Measurements from ENCODE around the gene MEIOB.
"Not testable (repeated sequence)": the region's sequence is repeated elsewhere in the genome, so short reads cannot be mapped to it uniquely, and the experiment has no call there.

Gene MEIOB

GRCh38 chr16:1810106-1810505 is 61.9 kb downstream of the MEIOB start:
- DNase-seq (ENCODE audit: low read depth): no peak

DNA sequence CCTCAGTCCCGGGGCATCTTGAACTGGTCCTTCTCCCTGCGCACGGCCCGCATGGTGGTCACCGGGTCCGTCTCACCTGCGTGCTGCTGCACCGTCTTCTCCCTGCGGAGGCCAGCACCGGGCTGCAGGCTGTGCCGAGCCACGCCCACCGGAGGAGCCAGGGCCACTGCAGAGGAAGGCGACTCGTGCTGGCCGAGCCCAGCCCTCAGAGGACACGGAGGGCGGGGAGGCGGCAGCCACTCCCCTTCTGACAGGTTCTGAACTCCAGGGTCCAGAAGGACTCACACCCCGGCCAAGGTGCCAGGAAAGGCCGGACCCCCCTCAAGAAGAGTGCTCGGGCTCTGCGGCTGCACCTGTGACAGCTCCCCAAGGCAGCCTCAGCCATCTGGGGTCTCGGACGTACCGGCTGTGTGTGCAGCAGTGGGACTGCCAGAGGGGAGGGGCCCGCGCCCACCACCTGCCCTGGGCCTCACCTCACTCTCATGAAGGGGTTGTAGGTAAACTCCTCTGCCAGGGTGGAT is 62.6 kb downstream of the MEIOB start:
- no peak for DNase-seq (ENCODE audit: low read depth)

DNA sequence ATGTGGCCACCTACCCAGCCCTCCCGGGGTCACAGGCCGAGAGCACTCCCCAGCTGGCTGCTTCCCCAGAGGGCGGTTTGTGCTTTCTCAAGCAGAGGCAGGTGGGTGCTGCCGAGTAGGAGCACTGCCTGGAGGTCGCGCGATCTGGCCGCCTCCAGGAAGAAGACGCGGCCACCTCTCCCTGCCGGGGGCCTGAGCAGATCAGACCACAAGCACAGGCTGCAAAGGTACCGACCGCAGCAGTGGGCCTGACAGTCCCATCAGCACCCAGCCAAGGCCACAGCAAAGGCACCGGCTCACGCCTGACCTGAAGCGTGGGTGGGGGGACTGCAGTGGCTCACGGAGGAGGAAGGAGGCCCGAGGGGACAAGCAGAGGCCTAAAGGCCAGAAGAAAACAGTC is 63.3 kb downstream of the MEIOB start:
- DNase-seq (ENCODE audit: low read depth): no peak

- no peak for DNase-seq (ENCODE audit: low read depth)
Observed at GRCh38 chr16:1807626-1808025, 64.3 kb downstream of the MEIOB start.

GRCh38 chr16:1800701-1801100 is 71.3 kb downstream of the MEIOB start:
- DNase-seq (ENCODE audit: low read depth): no peak

- not testable (repeated sequence) for DNase-seq (ENCODE audit: low read depth)
Observed at GRCh38 chr16:1799263-1799662, 72.7 kb downstream of the MEIOB start.

DNA sequence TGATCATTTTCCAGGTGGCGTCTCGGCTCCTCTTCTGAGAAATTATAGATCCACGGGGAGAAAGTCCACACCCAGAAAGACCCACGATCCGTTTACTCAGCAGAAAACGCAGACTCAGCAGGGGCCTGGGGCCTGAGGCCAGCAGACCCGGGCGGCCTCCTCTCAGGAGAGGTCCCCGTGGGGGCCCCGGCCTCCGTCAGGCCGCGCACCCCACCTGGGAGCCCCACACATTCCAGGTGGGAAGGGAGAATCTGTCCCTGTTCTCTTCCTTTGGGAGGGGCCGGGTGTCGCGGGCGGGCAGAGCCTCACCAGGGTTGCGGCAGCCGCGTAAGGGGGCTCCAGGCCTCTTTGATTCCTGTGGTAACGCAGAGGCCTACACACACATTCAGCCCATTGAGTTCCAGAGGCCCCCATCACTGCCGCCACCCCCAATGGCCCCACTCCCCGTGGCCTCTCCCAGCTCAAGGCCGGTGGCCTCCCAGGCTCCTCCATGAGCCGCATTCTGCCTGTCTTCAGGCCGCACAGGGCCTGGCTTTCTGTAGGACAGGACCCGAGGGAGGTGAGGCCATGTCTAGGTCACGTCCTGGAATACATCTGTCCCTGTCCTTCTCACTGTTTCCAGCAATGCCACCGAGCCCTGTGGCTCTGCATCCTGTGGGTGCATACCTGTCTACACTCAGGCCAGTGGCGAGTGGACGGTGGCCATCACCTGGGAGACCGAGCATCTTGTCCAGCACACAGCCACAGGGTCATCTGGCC is 76.9 kb downstream of the MEIOB start:
- DNase-seq (ENCODE audit: low read depth): no peak

DNA sequence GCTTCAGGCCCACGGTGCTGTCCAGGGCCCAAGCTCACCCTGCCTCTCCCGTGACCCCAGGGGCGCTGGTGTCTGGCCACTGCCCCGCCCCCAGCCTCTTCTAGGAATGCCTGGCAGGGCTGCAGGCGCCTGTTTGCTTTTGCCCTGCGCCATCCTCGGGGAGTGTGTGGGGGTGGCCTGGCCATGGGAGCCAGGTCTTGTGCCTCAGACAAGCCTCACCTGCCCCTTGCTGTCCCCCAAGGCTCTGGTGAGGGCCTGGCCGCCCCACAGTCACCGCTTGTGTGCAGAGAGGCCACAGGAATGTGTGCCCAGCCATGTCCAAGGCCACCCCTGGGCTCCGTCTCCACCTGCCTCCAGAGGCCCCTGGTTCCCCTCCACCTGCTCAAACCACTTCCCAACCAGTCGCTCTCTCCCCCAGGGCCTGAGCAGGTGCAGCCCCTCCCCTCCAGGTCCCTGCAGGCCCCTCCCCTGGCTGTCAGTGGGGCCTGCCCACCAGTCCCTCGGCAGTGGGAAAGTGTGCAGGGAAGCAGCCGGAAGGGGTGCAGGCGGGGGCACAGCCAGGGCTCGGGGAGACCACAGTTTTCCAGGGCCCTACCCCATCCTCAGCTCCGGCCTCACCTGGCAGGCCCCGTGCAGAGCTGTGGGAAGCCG is 77.6 kb downstream of the MEIOB start:
- no peak for DNase-seq (ENCODE audit: low read depth)

GRCh38 chr16:1793578-1794220 is 78.3 kb downstream of the MEIOB start, which contains the start of gene IGFALS:
IGFALS (minus strand) TSS chr16:1793705; CDS start chr16:1793652, 53 bp downstream.
- DNase-seq (ENCODE audit: low read depth): no peak

DNA sequence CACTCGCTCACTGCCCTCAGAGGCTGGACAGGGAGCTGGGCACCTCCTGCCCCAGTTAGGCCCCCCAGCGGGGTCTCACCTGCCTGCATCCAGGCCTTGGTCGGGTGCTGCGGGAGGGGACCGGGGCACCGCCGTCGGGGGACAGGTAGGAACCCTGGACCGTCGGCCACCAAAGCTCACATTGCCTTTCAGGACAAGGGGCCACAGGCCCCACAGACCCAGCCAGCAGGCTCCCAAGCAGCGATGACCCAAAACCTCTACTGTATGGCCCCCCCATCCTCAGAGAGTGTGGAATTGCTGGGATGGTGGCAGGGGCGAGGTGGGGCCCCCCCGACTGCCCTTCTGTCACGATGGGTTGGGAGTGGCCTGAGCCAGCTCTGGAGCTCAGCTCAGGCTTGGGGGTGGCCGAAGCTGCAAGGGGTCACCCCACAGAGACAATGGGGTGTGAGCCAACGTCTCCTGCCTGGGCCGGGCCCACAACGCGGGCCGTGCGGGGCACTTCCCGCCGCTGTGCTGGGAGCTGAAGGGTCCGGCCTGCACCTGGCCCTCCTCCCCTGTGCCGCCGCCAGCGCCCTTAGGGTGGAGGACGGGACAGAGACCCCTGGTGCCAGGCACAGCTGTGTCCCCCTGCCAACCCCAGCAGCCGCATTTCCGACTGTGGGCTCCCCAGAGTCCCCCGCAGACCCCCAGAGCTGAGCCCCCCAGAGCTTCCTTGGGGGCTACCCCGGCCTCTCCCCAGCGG is 79.0 kb downstream of the MEIOB start:
- no peak for DNase-seq (ENCODE audit: low read depth)

DNA sequence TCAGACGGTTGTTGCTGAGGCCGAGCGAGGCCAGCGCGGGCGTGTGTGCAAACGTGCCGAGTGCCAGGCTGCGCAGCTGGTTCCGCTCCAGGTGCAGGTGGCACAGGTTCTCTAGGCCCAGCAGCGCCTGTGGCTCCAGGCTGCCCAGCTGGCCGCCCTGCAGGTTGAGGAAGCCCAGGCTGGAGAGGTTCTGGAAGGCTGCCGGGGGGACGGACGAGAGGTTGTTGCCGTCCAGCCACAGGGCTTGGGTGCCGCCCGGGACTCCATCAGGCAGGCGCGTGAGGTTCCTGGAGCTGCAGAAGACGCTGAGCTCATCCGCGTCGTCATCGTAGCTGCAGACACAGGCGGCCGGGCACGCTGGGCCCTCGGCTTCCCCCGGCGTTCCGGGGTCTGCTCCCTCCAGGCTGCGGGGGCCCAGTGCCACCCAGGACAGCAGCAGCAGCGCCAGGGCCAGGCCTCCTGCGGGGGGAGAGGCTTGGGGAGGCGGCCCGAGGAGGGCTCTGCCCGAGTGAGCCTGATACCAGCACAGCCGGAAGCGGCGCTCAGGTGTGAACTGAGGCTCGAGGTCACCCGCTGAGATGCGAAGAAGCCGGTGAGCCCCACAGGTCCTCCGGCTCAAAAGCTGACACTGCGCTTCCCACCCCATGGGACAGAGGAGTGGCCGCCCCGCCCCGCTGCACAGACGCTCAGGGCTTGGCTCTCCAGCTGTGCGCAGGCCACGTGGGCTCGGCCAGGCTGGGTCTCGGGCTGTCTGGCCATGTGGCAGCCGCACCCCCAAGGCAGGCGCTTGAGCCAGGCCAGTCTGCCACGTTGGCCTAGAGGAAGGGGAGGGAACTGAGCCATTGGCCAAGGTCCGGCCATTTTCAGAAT is 79.8 kb downstream of the MEIOB start:
- DNase-seq (ENCODE audit: low read depth): no peak

- no peak for DNase-seq (ENCODE audit: low read depth)
Observed at GRCh38 chr16:1791256-1791942, 80.6 kb downstream of the MEIOB start.

- DNase-seq (ENCODE audit: low read depth): no peak
Observed at GRCh38 chr16:1790611-1791255, 81.2 kb downstream of the MEIOB start.

- DNase-seq (ENCODE audit: low read depth): no peak
Observed at GRCh38 chr16:1790261-1790610, 81.7 kb downstream of the MEIOB start.

- DNase-seq (ENCODE audit: low read depth): no peak
Observed at GRCh38 chr16:1789643-1790045, 82.3 kb downstream of the MEIOB start.

DNA sequence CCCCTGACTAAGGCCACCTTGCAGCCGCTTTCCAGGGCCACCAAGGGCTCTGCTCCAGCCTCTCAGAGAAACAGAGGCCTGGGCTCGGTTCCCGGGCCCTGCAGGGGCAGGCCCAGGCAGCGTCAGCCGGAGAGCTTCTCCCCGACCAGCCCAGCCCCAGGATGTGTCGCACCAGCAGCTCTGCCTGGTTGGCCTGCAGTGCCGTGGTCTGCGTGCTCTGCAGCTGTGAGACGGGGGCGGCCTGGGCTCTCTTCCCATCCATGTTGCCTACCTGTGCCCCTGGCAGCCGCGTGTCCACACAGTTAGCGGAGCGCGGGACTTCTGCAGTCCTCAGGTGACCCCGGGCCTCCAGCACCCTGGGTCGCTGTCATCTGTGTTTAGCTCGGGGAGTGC is 83.3 kb downstream of the MEIOB start:
- DNase-seq (ENCODE audit: low read depth): no peak

GRCh38 chr16:1788095-1788707 is 83.8 kb downstream of the MEIOB start:
- DNase-seq (ENCODE audit: low read depth): no peak

GRCh38 chr16:1787322-1788094 is 84.5 kb downstream of the MEIOB start:
- no peak for DNase-seq (ENCODE audit: low read depth)

GRCh38 chr16:1787056-1787321 is 85.0 kb downstream of the MEIOB start:
- no peak for DNase-seq (ENCODE audit: low read depth)
